KMS-11 (cell line): ENCODE measurements around the gene KIRREL1.

Experiments used
- H2AFZ ChIP-seq: fragments of 200-600 bp; sonication (generic); 2 replicates; pipeline ENCODE4 v1.6.1; 2016; ENCODE audit warnings: antibody characterized with exemption, mixed run types, low read depth
- H3K27ac ChIP-seq: fragments of 200-600 bp; sonication (generic); 2 replicates; pipeline ENCODE4 v1.6.1; 2016; ENCODE audit warnings: mild to moderate bottlenecking, mixed run types
- H3K27me3 ChIP-seq: fragments of 200-600 bp; sonication (generic); 2 replicates; pipeline ENCODE4 v1.6.1; 2017; ENCODE audit warnings: mild to moderate bottlenecking, low read depth, mixed run types, moderate library complexity; ENCODE audit not compliant: insufficient read depth
- H3K36me3 ChIP-seq: fragments of 200-600 bp; sonication (generic); 2 replicates; pipeline ENCODE4 v1.6.1; 2017; ENCODE audit warnings: mild to moderate bottlenecking, mixed run types; ENCODE audit not compliant: insufficient read depth
- H3K4me1 ChIP-seq: fragments of 200-600 bp; sonication (generic); 2 replicates; pipeline ENCODE4 v1.6.1; 2016; ENCODE audit warnings: mild to moderate bottlenecking, low read depth, mixed run types; ENCODE audit not compliant: poor library complexity, severe bottlenecking
- H3K4me2 ChIP-seq: fragments of 200-600 bp; sonication (generic); 2 replicates; pipeline ENCODE4 v1.7.0; 2016; ENCODE audit warnings: mild to moderate bottlenecking, mixed run types
- H3K4me3 ChIP-seq: fragments of 200-600 bp; sonication (generic); IDR thresholded peaks from 2 replicates; pipeline ENCODE4 v1.6.1; 2017; ENCODE audit warnings: low read depth, low read length, mixed read lengths; ENCODE audit not compliant: insufficient read depth
- H3K79me2 ChIP-seq: fragments of 200-600 bp; sonication (generic); 2 replicates; pipeline ENCODE4 v1.6.1; 2016; ENCODE audit warnings: low read depth, mixed run types; ENCODE audit not compliant: insufficient read depth
- H3K9ac ChIP-seq: fragments of 200-600 bp; sonication (generic); 2 replicates; pipeline ENCODE4 v1.6.1; 2016; ENCODE audit warnings: mild to moderate bottlenecking, mixed run types
- H4K20me1 ChIP-seq: fragments of 200-600 bp; sonication (generic); 2 replicates; pipeline ENCODE4 v1.6.1; 2016; ENCODE audit warnings: mild to moderate bottlenecking, mixed run types; ENCODE audit not compliant: insufficient read depth
- TF ChIP-seq, protein P1 (sequence below): fragments of 200-600 bp; sonication (generic); conservative IDR thresholded peaks from 2 replicates; pipeline ENCODE4 v1.6.1; 2017; ENCODE audit warnings: low read depth, mild to moderate bottlenecking, antibody characterized with exemption, low read length, moderate library complexity, mixed read lengths

Gene KIRREL1

DNA sequence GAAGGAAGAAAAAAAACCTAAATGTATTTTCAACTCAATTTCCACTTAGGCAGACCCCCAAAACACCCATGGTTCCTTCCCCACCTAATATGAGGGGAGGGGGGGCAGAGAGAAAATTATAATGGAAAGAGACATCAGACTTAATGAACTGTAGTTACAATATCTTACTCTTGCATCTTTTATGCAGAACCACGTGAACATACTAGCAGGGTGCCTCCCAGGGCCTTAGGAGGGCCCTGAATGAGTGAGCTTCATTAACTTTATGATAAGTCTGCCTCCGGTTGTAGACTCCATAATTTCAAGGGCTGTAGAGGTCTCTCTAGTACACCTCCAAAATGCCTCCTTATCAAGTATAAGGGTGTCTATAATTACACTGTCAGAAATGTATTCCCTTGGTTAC, 11.3 kb upstream of the KIRREL1 start:
- Histone ChIP-seq H3K4me3 (no peak overlapping the region), H3K27ac (no peak overlapping the region), H3K9ac (no peak overlapping the region), H3K36me3 (no peaks in the 10 kb centered on the region), H3K4me1 (no peaks in the 10 kb centered on the region), H3K4me2 (no peak overlapping the region), H2AFZ (no peak overlapping the region), H3K27me3 (no peaks in the 10 kb centered on the region; the same call in 1 of the 2 replicates), H4K20me1 (no peaks in the 10 kb centered on the region), H3K79me2 (no peaks in the 10 kb centered on the region)
- TF ChIP-seq, protein P1, sequence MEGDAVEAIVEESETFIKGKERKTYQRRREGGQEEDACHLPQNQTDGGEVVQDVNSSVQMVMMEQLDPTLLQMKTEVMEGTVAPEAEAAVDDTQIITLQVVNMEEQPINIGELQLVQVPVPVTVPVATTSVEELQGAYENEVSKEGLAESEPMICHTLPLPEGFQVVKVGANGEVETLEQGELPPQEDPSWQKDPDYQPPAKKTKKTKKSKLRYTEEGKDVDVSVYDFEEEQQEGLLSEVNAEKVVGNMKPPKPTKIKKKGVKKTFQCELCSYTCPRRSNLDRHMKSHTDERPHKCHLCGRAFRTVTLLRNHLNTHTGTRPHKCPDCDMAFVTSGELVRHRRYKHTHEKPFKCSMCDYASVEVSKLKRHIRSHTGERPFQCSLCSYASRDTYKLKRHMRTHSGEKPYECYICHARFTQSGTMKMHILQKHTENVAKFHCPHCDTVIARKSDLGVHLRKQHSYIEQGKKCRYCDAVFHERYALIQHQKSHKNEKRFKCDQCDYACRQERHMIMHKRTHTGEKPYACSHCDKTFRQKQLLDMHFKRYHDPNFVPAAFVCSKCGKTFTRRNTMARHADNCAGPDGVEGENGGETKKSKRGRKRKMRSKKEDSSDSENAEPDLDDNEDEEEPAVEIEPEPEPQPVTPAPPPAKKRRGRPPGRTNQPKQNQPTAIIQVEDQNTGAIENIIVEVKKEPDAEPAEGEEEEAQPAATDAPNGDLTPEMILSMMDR: no peak

DNA sequence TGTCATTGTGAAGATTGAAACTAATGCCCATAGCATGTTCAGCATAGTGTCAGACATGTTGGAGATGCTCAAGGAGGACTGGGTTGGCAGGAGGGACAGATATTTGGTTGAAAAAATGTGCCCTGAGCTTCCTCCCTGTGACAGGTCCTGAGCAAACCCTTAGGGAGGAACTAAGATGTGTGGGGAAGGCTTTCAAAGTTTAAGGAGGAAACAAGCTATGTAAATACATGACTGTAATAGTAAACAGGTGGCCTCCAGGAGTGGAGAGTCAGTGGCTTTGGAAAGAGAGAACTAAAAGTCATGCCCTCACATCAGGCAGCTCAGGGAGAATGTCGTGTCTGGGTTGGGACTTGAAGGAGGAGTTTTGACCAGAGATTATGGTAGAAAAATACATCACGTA, 9.7 kb upstream of the KIRREL1 start:
- H3K4me3 ChIP-seq: no peak overlapping the region
- no peaks in the 10 kb centered on the region; the same call in 1 of the 2 replicates for H3K27me3 ChIP-seq
- no peaks in the 10 kb centered on the region for H3K36me3 ChIP-seq
- no peak overlapping the region for H3K9ac ChIP-seq
- H3K27ac ChIP-seq: no peak overlapping the region
- TF ChIP-seq, protein P1: no peak
- H4K20me1 ChIP-seq: no peaks in the 10 kb centered on the region
- H3K4me2 ChIP-seq: no peak overlapping the region
- H3K79me2 ChIP-seq: no peaks in the 10 kb centered on the region
- no peak overlapping the region for H2AFZ ChIP-seq
- H3K4me1 ChIP-seq: no peaks in the 10 kb centered on the region

DNA sequence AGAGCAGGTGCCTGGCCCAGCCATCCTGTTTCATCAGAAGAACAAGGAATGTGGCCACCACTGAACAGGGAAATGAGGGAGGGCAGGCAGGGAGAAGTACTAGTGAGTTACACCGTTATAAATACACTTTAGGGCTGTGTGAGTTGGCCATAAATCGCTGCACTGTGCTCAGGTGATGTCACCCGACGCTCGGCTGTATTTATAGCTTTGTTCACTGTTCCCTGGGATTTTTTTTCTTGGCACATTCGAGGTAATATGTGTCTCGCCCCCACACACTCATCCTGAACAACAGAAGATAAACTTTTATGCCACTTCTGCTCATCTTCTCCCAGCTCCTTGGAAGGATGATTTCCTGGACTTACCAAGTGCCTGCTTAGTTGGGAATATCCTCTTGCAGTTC, 9.0 kb upstream of the KIRREL1 start:
- H3K4me3 ChIP-seq: no peak overlapping the region
- no peak overlapping the region for H2AFZ ChIP-seq
- no peaks in the 10 kb centered on the region for H3K79me2 ChIP-seq
- no peak overlapping the region for H3K4me2 ChIP-seq
- no peaks in the 10 kb centered on the region; the same call in 1 of the 2 replicates for H3K27me3 ChIP-seq
- no peaks in the 10 kb centered on the region for H3K36me3 ChIP-seq
- TF ChIP-seq, protein P1: no peak
- no peak overlapping the region for H3K9ac ChIP-seq
- no peaks in the 10 kb centered on the region for H4K20me1 ChIP-seq
- H3K4me1 ChIP-seq: no peaks in the 10 kb centered on the region
- H3K27ac ChIP-seq: no peak overlapping the region

DNA sequence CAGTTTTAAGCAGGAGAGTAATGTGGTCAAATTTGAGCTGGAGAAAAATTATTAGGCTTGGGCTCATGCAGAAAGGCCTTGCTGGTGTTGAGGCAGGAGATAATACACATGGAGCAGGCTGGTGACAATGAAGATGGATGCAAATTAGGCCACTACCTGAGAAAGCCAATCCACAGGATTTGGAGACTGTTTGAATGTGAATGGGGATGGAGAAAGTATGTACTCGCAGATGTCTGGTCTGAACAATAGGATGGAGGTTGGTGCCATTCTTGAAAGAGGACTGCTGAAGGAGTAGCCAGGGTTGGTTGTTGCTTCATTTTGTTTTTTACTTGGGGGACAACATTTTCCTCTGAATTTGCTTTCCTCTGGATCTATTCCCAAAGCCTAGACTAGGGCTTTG, 8.0 kb upstream of the KIRREL1 start:
- TF ChIP-seq, protein P1: no peak
- Histone ChIP-seq H2AFZ (no peak overlapping the region), H3K9ac (no peak overlapping the region), H3K4me2 (no peak overlapping the region), H4K20me1 (no peaks in the 10 kb centered on the region), H3K27ac (no peak overlapping the region), H3K79me2 (no peaks in the 10 kb centered on the region), H3K4me3 (no peak overlapping the region), H3K27me3 (no peaks in the 10 kb centered on the region; the same call in 1 of the 2 replicates), H3K4me1 (no peaks in the 10 kb centered on the region), H3K36me3 (no peaks in the 10 kb centered on the region)
